Left renal pelvis (tissue), 4 donors: Measurements from ENCODE around the gene CDKN2B-AS1. TPM values are rescaled to one million over a fixed set of nuclear protein-coding genes. Genes with fewer than 3 reads are reported as not detected.

Experiments
- DNase-seq, 4 donors: peaks; one replicate each; pipeline ENCODE4 v3.0.0-alpha.2; 2013; ENCODE audit warnings: low read depth in 4 of 4, low spot score in 3 of 4
- polyA plus RNA-seq, 4 donors: library from polyadenylated mRNA; unstranded; fragments of 120-200 nt; gene quantifications; one replicate each; pipeline ENCODE4 v1.2.1, GENCODE V29; 2013; ENCODE audit not compliant: insufficient read length in 4 of 4

The CDKN2B-AS1 gene
- polyA plus RNA-seq, 4 donors: 0.72 TPM; not detected in 3

DNA sequence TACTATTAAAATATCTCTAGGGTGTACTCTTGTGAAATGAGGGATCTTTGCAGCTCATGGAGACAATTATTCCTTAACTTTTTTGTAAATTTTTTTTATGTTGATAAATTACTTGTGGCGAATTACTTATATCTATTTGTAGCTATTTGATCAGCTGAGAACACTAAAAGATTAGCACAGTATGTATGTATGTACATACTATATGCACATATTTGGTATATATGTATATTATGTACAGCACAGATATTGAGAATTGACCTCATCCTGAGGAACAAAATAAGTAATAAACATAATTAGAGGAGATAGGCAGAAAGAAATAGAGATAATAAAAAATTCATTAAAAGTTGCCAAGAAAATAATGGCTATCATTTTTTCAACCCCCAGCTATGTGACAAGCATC is 12.2 kb upstream of the CDKN2B-AS1 start:
- no peak for DNase-seq

DNA sequence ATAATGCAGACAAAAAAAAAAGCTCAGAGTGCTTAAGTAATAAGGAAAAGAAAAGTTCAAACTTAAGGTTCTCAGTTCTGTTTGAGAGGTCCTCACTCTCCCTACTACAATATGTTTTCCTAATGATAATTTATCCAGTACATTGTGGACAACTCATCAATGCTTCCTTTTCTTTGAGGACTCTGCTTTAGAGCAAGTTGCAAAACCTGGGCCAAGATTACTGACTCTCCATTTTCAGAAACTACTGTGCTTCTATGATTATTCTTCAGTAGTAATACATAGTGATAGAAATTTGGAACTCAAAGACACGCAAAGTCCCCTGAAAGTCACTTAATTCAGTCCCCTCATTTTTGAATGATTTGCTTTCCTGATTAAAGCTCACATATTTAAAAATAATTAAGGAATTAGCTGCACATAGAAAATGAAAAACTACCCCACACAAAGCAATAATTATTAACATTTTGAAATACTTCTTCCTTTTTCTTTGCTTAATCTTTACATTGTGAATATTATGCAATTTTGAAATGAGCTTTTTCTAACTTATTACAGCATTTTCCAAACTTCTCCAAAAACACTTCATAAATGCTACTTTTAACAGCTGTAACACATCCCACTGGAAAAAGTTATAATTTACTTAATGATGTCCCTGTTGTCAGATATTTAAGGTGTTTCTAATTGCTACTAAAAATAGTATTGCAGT is 11.6 kb upstream of the CDKN2B-AS1 start:
- DNase-seq: no peak

GRCh38 chr9:21983561-21983935 is 11.0 kb upstream of the CDKN2B-AS1 start:
- DNase-seq: no peak

- DNase-seq: no peak
These were observed 10.5 kb upstream of the CDKN2B-AS1 start for GRCh38 chr9:21984101-21984500.

- DNase-seq: no peak
These were observed 8.5 kb upstream of the CDKN2B-AS1 start for GRCh38 chr9:21985964-21986667.

- DNase-seq: no peak
These were observed 6.3 kb upstream of the CDKN2B-AS1 start for GRCh38 chr9:21988056-21988990.

DNA sequence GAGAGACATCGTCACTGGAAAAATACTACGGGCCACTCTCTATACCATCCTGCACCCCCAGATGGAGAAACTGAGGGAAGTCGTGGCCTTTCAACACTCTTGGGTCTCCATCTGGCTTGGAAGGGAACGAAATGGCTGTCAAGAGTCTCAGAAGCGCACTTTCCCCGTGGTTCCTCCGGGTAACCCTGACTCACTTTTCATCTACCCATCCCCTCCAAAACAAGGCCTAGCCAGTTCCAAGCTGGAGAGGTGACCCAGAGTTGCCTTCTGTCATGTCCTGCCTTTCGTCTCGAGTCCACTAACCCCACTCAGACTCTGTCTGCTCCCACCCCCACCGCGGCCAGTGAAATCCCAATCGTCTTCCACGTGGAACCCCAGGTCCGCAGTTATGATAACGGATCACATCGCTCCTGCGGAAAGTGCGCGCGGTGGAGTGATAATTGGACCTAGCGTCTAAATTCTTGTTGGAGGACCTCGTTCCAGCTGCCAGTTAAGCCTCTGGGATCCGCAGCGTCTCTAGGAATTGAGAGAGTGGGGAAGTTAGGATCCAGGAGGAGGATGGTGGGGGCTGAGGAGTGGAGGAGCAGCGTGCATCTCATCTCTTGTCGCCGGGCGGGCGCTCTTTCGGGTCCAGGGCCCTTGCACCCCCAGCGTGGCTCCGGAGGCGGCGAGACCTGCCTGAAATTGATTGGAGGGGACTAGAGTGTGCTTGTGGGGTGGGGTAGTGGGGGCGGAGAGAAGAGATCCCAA is 5.0 kb upstream of the CDKN2B-AS1 start:
- DNase-seq: no peak

DNA sequence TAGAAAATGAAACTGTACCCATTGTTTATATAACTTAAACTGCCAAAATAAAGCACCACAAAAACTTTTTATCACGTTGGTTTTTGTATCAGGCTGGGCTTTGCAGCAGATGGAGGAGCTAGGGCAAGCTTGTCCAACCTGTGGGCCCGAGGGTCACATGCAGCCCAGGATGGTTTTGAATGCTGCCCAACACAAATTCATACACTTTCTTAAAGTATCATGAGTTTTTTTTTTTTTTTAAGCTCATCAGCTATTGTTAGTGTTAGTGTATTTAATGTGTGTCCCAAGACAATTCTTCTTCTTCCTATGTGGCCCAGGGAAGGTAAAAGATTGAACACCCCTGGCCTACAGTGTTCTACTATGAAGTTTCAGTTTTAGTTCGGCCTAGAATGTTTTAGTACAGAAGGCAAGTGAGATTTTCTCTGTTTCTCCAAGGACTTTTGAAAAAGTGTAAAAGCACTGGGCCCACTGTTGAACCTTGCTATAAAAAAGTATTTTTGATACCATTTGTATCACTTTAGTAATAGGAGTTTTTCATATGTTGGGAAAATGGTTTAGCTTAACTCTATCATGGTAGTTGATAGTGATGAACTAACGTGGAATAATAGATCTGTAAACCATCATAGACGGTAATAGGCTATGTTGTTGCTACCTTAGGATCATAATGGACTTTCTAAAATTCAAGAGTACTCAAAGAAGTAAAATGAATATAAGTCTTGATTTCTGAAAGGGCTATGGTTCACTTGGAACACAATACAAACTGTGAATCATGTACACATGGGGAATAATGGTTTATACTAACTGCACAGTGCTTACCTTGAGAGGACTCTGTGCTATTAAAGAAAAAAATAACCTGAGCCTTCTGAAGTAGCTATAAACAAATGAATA is 3.3 kb upstream of the CDKN2B-AS1 start:
- no peak for DNase-seq

DNA sequence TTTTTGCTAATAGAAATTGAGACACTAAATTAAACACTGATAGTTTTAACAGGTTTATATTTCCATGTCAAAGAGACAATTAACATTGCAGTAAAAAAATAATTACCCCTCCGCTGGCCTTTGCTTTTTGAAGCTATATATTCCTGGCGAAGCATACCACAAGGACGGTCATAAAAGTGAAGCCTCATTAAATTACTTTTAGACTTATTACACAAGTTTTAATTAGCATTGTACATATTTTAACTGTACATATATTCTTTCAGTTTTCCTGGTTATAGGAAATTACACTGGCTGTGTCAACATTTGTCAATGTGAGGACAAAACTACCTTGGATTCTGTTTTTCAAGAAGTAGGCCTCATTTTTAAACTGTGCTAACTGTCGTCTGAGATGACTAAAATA is 1.6 kb upstream of the CDKN2B-AS1 start:
- no peak for DNase-seq

DNA sequence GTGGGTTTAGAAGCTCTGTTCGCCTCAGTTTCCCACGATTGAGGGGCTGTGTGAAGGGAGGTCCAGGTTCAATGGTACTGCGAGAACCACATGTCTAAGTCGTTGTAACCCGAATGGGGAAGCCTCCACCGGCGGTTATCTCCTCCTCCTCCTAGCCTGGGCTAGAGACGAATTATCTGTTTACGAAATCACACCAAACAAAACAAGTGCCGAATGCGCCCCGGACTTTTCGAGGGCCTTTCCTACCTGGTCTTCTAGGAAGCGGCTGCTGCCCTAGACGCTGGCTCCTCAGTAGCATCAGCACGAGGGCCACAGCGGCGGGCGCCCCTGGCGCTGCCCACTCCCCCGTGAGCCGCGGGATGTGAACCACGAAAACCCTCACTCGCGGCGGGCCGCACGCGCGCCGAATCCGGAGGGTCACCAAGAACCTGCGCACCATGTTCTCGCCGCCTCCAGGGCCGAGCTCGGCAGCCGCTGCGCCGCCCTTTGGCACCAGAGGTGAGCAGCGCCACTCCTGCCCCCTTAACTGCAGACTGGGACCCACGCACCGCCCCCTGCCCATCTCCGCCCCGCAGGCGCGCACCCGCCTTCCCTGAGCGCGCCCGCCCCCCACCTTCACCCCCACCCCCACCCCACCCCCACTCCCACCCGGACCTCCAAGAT is 567 bp upstream of the CDKN2B-AS1 start, which contains the start of gene CDKN2A:
Gene CDKN2A, minus strand, starts transcription at position 500 of the 663 bp plus-strand sequence.
- DNase-seq: no peak

GRCh38 chr9:21995006-21995665 is 545 bp downstream of the CDKN2B-AS1 start:
- no peak for DNase-seq

GRCh38 chr9:21995666-21996398 is 1.2 kb downstream of the CDKN2B-AS1 start:
- no peak for DNase-seq

DNA sequence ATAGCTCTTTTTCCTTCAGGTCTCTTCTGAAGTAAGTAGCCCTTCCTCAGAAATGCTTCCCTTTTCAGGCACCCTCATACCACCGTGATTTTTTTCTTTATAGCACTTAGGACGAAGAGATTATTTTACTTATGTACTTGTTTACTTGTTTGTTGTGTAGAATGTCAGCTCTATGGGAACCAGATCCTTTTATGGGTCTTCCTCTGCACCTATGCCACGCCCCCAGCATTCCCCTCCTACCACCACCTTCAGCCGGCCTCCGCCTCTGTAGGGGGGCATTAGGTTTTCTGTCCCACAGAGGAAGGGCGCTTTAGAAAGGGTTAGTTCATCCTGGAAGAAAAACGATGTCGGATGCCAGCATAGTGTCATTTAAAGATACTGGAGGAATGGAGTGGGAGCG is 1.8 kb downstream of the CDKN2B-AS1 start:
- no peak for DNase-seq

GRCh38 chr9:21996858-21997257 is 2.3 kb downstream of the CDKN2B-AS1 start:
- no peak for DNase-seq

DNA sequence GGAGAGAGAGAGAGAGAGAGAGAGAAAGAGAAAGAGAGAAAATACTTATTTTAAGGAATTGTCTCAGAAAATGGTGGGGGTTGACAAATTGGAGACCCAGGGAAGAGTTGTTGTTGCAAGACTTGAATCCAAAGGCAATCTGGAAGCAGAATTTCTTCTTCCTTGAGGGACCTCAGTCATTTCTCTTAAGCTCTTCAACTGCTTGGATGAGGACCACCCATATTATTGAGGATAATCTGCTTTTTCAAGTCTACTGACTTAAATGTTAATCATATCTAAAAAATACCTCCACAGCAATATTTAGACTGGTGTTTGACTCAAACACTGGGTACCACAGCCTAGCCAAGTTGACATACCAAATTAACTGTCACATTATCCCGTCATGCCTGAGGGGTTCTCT is 2.9 kb downstream of the CDKN2B-AS1 start:
- no peak for DNase-seq

DNA sequence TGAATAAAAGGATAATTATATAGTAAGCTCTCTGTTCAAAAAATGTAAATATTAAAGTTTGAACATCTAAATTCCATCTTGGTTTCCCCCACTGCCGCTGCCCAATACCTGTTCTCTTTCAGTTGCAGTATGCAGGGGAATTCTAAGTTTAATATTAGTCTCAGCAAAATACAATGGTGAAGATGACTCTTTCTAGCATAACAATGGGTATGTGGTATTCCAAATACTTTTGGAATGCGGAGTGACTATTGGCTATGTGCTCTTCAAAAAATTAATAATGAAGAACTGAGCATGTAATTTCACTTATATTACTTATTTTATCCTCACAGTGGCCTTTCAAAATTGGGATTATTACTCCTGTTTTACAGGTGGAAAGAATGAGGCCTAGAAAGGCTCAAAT is 3.4 kb downstream of the CDKN2B-AS1 start:
- no peak for DNase-seq

DNA sequence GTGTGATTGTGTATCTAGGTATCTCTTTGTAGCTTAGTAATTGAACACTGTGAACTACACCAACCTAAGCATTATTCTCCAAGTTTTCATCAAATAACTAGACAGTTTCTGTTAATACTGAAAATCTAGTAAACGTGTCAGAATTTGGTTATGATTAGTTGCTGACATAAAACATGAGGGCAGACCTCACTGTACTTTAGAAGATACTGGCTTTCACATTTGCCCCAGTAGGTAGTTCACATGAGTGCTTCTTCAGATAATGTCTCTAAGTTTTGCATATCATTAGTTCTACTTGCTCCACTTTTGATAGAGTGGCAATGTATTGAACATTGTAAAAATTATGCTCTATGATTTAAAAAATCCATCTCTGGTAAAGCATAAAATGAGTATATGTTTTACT is 7.4 kb downstream of the CDKN2B-AS1 start:
- no peak for DNase-seq
